Skin epidermis (tissue), 12 donors: ENCODE measurements around the gene SEMA5A.
"Not testable (repeated sequence)": the region's sequence is repeated elsewhere in the genome, so short reads cannot be mapped to it uniquely, and the experiment has no call there.

ENCODE experiments used
- H3K27ac ChIP-seq, 21 experiments: fragments of 200-600 bp; sonication (generic) in 11 of 21; one replicate each; pipeline ENCODE4 v1.5.0; 2020; ENCODE audit warnings: mild to moderate bottlenecking in 3 of 21, inconsistent platforms in 2 of 21, moderate library complexity in 2 of 21
- H3K4me3 ChIP-seq, 7 experiments: fragments of 200-600 bp; sonication (generic) in 2 of 7; one replicate each; pipeline ENCODE4 v1.5.0; 2020; ENCODE audit warnings: inconsistent platforms in 2 of 7, mild to moderate bottlenecking in 2 of 7, moderate library complexity in 1 of 7

Gene SEMA5A

DNA sequence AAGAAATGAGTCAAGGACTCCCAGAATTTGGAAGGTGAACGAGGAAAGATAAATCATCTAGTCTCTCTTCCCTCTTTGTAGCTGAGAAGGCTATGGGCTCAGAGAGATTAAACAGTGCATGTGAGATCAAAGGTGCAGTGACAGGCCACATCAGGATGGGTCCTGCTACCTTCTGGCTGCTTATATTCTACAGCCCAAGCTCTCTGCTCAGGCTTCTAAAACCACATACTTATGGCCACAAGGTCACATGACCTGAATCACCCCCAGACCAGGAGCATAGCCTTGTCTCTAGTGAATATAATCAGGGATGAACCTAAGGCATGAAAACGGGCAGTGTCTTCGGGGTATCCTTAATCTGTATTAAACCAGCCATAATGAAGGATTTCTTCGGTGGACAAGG is 158.9 kb downstream of the SEMA5A start:
- Histone ChIP-seq H3K4me3 (no peak overlapping the region), H3K27ac (no peak overlapping the region)

DNA sequence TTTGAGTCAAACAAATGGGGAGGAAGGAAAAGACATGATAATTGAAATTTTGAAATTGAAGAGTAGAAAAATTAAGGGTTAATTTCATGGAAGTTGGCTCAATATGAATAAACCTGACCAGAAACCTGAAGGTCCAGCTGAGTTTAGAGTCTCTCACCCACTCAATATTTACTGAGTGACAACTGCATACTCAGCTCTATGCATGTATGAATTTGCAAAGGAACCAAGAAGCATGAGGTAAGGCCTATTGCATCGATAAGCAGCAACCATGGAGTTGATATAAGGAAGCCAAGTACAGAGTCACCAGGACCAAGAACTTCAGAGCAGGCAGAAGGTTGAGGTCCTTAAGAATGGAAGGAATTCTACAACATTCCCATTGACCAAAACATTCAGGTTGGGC is 163.4 kb downstream of the SEMA5A start:
- no peak overlapping the region for H3K27ac ChIP-seq

DNA sequence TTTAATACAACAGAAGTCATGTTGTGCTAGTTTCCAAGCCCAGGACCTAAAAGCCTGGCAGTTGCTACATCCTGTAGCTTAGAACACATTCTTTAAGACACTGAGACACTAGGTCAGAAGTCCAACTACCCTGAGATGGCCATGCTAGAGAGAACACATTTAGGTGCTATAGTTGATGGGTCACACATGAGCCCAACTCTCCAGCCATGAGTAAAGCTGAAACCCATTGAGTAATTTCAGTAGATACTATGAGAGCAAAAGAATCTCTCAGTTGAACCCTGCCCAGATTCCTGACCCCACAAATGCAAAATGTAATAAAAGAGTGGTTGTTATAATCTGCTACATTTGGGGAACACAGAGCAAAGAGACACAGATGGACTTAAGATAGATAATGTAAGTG is 164.4 kb downstream of the SEMA5A start:
- H3K27ac ChIP-seq: no peak overlapping the region

More for the DNA sequence above, 163.4 kb downstream of the SEMA5A start:
- H3K4me3 ChIP-seq: no peak overlapping the region

DNA sequence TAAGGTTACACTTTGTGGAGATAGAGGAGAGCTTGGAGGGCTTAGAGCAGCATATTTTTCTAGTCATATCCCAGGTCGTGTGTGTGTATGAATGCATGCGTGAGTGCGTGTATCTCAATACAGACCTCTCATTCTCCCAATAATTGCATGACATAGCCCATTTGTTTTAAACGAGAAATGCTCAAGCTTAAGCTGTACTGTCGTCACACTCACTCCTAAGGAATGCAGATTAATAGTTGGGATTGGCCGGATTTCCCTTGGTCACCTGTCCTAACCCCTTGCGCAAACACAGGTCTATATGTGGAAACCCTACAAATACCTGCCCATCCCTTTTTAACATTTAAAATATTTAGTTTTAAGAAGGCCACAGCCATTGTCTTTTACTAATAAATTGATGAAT is 165.8 kb downstream of the SEMA5A start:
- H3K27ac ChIP-seq: no peak overlapping the region
- no peak overlapping the region for H3K4me3 ChIP-seq

More for the DNA sequence above, 164.4 kb downstream of the SEMA5A start:
- H3K4me3 ChIP-seq: no peak overlapping the region

DNA sequence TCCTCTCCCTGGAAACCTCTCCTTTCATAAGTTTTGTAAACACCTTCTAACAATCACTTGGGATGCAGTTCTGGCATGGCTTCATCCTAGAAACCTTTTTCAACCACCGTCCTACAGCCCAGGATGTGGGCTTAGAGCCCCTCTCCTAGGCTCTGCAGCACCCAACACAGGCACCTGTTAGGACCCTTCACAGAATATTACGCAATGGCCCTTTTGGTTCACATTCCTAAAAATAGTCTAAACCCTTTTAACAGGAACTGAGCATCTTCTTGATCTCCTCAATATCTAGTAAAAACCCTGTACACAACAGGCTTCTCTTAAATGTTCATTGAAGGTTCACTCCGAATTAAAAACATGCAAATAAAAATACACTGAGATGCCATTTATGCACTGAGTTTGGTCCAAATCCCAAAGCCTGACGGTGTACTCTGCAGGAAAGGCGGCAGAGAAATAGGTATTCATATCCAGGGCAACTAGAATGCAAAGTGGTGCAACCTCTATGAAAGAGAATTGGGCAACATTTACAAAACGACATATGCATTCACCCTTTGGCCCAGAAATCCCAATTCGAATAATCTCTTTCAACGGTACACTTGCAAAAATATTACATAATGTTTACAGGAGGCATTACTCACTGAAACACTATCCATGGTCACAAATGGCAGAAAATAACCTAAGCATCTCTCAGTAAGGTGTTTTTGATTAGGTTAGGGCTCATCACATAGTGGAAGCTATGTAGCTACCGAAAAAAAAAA is 169.3 kb downstream of the SEMA5A start:
- H3K4me3 ChIP-seq: no peak overlapping the region
- H3K27ac ChIP-seq: no peak overlapping the region

DNA sequence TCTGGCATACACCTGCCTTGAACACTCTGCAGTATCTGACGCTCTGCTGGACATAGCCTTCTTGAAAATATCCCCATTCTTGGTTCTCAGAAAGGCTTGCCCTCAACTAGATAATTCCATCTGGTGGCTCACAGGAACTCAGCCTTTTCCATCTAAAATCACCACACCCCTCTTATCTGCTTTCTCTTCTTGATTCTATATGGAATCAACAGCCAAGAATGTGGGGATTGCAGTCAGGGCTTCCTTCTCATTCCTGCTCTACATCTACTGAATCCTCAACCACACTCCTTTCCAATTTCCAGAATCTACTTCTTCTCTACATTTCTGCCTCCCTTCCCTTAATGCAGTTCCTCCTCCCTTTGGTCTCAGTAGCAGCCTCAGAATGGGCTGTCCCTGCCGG is 170.1 kb downstream of the SEMA5A start:
- H3K4me3 ChIP-seq: no peak overlapping the region
- no peak overlapping the region for H3K27ac ChIP-seq

DNA sequence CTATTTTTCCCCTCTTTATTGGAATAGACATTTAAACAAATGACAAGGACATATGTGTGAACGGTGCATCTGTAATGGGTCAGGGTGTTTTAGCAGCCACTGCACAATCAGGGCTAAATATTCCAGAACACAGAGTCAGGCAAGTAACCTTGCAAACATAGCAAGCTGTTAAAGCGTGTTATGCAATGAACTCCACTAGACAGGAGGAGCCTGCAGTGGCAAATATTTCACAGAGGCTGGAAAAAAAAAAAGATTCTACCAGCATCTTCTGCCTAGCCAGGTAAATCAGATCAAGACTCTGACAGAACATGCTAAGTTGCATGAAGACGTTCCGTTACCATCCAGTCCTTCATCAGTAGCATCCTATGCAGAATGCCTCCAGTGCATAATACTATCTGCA is 171.8 kb downstream of the SEMA5A start:
- H3K4me3 ChIP-seq: no peak overlapping the region

DNA sequence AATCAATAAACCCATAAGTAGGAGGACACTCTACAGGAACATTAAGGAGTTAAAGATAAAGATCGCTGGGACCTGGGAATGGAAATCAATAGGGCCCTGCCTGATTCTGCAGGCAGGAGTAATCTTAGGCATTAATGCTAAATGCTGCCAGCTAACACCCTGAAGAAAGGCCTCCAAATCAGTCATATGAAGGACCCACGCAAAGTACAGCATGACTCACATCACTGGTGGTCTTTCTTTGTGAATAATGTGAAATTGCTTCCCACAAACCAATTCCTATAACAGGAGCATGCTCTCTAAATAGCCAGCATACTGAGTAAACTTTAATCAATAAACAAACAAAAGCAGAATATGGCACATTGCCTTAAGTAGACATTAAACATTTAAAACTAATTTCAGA is 172.3 kb downstream of the SEMA5A start:
- no peak overlapping the region for H3K4me3 ChIP-seq
- H3K27ac ChIP-seq: no peak overlapping the region

More for the DNA sequence above, 171.8 kb downstream of the SEMA5A start:
- no peak overlapping the region for H3K27ac ChIP-seq

DNA sequence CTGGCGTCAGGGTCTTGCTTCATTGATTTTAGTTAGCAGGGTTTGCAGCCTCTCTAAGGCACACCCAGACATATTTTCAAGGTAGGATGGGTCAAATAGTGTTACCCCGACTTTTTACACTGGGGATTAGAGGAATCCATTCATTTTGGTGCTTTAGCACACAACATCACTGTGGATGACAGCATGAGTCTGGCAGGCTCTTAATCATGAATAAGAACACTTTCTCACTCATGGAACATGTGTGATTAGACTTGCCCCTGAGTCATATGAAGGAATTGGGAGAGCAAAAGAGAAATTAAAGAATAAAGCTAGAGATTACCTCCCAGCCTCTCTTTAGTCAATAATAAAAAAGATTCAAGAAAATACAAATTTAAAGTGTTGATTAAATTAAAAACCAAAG is 175.6 kb downstream of the SEMA5A start:
- H3K27ac ChIP-seq: no peak overlapping the region
- no peak overlapping the region for H3K4me3 ChIP-seq

DNA sequence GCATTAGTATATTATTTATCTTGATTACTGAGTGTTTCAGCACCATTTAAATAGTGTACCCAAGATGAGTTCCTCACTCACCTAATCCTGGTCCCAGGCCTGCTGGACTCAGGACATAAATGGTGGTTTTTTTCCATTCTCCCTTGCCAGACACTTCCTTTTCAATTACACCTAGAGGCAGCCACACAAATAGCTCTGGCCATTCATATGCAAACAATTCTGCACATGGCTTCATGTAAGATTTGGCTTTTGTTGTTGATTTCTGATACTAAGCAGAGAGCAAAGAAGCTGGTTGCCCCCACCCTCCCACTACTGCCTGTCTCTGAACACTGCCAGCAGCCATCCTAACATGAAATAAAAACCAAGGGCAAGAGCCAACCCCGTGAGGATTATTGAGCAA is 180.4 kb downstream of the SEMA5A start:
- no peak overlapping the region for H3K4me3 ChIP-seq

DNA sequence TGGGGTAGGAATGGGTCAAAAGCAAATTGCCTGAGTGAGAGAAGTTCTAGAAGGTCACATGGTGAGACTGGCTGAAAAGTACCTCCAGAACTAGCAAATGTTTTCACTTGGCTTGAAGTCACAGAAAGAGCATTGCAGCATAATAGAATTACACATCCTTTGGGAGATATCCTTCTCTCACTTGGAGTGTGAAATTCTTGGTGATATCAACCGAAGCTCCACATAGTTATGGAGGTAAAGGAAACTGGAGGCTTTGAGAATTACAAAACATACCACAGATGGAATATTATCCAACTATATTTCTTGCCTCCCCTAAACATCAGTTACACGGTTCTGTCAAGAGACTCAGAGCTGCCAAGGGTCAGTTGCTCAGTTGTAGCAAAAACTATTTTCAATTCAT is 182.4 kb downstream of the SEMA5A start:
- Histone ChIP-seq H3K27ac (no peak overlapping the region), H3K4me3 (no peak overlapping the region)

More for the DNA sequence above, 180.4 kb downstream of the SEMA5A start:
- H3K27ac ChIP-seq: no peak overlapping the region

DNA sequence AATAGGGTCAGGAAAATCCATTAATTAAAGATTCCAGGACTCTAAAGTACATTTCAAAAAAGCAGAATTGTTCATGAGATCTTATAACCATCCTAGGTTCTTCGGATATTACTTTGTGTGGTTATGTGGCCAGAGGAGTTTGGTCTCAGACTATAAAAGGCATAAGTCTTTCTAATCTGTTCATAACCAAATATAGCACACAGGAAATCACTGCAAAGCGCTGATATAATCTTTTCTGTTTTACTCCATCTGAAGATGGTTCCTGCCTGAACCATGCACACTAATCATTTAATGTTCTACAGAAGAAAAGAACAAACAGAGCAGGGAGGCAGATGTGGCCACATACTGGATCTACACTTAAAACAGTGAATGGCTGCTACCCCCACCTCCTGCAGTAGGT is 182.8 kb downstream of the SEMA5A start:
- Histone ChIP-seq H3K4me3 (no peak overlapping the region), H3K27ac (no peak overlapping the region)

DNA sequence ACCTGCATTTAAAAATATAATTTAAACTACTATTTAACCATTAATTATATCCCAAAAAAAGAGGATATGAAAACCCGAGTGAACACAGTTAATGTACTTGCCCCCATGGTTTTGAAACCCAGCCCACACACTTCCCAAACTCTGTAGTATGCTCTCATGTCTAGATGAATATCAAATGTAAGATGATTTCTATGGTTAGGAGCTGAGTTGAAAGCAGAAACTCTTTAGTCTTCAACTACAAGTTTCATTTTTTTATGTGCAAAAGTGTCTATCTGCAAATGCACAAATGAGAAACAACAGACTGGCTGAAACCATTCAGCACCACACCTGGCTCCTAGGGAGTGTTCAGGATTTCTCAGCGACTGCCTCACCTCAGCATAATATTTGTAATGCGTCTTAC is 183.3 kb downstream of the SEMA5A start:
- no peak overlapping the region for H3K27ac ChIP-seq
- H3K4me3 ChIP-seq: no peak overlapping the region

DNA sequence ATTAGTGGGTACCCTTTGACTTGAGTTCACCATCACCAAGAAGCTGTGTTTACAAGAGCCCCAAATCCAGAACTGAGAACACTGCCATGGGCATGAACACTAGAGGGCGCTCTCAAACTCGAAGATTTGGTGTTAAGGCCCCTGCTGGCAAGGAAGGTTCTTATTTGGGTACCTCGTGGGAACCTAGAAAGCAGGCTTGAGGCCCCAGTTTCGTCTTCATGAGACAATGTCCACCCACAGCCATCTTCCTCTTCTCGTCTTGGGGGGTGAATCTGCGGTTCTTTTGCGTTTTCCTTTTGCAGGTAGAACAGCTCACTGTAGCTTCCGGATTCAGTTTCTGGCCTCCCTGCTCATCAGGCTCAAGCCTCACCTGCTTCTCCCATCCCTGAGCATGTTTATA is 184.0 kb downstream of the SEMA5A start:
- no peak overlapping the region for H3K27ac ChIP-seq
- H3K4me3 ChIP-seq: no peak overlapping the region

DNA sequence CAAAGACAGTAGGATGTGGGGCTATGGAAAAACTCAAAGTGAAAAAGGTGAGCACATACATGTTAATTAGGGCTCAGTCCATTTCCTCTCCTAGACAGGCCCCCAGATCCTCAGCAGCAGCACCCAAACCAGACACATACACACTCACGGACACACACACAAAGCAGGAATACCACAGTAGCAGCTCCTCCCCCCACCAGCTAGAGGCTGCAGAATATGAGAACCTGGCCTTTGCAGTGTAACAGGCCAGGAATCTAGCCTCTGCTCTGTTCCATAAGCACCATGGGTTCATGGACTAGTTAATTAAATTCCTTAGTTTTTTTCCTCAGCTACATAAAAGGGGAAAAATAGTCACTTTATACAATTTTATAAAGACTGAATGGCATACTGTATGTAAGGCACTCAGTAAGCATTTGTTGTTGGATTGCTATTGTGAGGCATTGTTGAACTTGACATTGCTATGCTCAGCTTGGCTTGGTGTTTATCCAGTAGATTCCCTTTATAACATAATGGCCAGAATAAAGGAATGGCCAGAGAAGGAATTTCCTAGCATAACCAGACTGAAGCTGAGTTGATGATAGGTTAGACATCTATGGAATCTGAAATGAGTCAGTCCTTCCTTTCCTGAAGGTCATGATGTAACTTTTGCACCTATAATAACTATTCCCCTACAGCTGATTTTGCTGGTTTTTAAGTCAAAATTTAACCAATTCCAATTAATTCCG is 186.8 kb downstream of the SEMA5A start:
- H3K27ac ChIP-seq: no peak overlapping the region
- H3K4me3 ChIP-seq: no peak overlapping the region

DNA sequence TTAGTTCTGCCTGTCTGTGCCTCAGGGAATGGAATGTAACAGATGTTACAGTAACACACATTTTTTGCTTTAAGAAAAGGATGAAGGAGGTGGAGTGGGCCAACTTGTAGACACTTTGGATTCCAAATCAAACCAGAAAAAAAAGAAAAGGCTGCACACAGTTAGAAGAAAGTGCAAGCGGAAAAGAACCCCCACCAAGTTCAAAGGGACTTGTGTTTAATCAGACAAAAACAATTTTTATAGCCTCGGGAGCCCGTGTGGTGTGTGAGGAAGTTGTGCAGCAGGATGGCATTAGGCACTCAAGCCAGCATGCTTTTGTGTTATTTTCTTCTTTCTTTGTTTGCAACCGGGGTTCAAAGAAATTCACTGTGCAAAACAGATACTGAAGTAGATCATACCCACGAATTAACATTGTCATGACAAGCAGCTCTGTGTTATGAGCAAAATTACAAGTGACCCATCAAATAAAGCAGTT is 189.5 kb downstream of the SEMA5A start:
- Histone ChIP-seq H3K27ac (no peak overlapping the region), H3K4me3 (no peak overlapping the region)

DNA sequence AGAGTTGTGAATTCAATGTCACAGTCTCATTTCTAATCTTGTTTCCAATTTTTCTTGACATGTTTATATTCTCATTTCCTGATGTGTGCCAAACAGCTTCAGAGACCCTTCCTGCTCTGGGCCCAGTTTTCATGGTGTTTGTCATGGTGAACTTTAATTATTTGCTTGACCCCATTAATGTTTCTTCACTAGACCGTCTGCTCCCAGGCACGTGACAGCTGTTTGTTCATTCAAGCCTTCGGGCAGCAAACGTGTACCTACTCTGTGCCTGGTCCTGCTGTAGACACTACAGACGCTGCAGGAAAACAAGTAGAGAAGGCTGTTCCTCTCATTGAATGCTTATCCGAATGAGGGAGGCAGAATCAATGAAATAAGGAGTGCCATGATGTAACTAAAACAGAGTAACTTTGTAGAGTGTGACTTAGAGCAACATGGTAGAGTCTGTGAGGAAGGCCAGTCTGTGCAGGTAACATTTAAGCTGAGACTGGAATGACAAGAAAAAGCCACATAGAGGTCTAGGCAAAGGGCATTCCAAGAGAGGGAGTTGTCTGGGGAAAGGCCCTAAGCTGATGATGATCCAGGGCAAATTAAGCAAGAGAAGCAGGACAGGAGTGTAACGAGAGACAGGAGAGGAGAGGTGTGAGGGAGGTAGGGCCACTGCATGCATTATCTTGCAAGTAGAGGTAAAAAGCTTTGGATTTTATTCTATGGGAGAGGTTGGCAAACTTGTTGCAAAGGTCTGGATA is 191.4 kb downstream of the SEMA5A start:
- H3K27ac ChIP-seq: peak overlapping the region in 4 of 21 experiments; percentile 13 to 30 (median 22)
- H3K4me3 ChIP-seq: no peak overlapping the region

DNA sequence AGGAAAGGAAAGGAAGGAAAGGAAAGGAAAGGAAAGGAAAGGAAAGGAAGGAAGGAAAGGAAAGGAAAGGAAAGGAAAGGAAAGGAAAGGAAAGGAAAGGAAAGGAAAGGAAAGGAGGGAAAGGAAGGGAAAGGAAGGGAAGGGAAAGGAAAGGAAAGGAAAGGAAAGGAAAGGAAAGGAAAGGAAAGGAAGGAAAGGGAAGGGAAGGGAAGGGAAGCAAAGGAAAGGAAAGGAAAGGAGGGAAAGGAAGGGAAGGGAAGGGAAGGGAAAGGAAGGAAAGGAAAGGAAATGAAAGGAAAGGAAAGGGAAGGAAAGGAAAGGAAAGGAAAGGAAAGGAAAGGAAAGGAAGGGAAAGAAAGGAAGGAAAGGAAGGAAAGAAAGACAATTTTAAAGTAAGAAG is 192.8 kb downstream of the SEMA5A start:
- not testable (repeated sequence) for H3K4me3 ChIP-seq, H3K27ac ChIP-seq

DNA sequence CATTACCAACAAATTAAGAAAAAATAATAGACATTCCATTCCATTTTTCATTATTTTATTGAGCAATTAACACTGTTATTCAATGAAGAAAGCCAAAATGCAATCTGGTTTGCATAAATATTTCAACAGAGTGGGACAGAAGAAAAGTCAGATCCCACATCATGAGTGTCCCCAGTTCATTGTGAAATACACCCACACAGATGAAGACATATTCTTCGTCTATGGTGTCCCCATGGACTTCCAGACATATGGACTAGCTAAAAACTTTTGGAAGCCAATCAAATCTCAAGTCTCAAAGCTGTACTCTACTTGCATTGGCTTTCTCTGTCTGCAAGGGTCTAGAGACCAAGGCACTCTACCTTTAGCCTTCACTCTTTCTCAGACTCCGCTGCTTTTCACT is 194.3 kb downstream of the SEMA5A start:
- no peak overlapping the region for H3K27ac ChIP-seq

DNA sequence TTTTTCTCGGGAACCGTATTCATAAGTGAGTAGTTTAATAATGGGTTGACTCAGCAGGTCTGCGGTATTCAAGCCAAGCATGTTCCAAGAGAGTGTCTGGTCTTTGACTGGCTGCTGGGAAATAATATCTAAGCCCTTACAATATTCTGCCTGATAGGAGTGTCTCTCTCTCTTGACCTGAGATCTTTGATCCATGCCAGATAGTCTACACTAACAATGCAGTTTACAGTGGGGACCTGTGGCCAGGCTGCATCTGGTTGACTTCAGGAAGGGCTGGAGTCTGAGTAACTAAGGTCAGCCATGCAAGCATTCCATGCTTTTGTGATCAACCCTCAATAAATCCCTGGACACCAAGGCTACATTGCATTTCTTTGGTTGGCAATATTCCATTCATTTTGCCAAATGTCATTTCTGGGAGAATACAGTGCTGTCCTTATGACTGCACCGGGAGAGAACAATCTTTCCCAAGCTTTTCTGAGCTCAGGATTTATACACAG is 195.5 kb downstream of the SEMA5A start:
- peak overlapping the region in 5 of 21 experiments; percentile 10 to 68 (median 38) for H3K27ac ChIP-seq
- H3K4me3 ChIP-seq: no peak overlapping the region

More for the DNA sequence above, 194.3 kb downstream of the SEMA5A start:
- no peak overlapping the region for H3K4me3 ChIP-seq
